GM12864 (cell line): ENCODE data around the gene TARS2.

ENCODE experiments used
- DNase-seq: peaks from one replicate; pipeline ENCODE4 v3.0.0-alpha.2; 2011; ENCODE audit warnings: low read depth
- H3K4me3 ChIP-seq: 2 replicates; pipeline ENCODE4 v1.5.1; 2011; ENCODE audit warnings: mild to moderate bottlenecking, low read depth, low read length, control low read depth
- TF ChIP-seq, protein P1 (sequence below): IDR thresholded peaks from 2 replicates; pipeline ENCODE4 v1.5.1; 2011; ENCODE audit warnings: low read depth, mild to moderate bottlenecking, moderate library complexity, low read length, control low read depth, inconsistent platforms; ENCODE audit errors: missing control alignments

Gene TARS2

DNA sequence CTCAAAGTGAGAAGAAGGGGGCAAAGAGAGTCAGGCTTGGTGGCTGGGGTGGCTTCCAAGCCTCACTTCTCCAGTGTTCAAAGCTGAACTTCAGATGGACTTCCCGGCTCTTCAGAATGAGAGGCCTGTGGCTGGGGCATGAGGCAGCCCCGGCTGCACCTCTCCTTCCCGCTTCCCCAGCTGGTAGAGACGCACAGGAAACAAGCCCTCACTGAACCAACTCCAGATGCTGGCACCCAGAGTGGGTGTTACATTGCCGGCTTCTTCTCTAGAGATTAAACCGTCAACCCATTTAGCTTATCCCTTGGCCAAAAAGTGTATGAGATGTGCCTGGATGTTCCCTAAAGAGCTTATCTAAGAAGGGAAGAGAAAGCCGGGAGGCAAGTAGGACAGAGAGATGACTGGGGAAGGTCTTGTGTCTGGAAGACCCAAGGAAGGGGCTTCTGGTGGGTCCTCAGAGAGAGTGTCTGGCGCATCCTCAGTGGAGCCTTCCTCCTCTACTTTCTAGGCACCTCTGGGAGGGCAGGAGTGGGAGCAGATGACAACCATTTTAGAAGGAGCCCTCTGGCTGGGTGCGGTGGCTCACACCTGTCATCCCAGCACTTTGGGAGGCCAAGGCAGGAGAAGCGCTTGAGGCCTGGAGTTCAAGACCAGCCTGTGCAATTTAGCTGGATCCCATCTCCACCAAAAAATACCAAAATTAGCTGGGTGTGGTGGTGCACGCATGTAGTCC, 64.0 kb downstream of the TARS2 start:
- DNase-seq = no peak
- TF ChIP-seq, protein P1, sequence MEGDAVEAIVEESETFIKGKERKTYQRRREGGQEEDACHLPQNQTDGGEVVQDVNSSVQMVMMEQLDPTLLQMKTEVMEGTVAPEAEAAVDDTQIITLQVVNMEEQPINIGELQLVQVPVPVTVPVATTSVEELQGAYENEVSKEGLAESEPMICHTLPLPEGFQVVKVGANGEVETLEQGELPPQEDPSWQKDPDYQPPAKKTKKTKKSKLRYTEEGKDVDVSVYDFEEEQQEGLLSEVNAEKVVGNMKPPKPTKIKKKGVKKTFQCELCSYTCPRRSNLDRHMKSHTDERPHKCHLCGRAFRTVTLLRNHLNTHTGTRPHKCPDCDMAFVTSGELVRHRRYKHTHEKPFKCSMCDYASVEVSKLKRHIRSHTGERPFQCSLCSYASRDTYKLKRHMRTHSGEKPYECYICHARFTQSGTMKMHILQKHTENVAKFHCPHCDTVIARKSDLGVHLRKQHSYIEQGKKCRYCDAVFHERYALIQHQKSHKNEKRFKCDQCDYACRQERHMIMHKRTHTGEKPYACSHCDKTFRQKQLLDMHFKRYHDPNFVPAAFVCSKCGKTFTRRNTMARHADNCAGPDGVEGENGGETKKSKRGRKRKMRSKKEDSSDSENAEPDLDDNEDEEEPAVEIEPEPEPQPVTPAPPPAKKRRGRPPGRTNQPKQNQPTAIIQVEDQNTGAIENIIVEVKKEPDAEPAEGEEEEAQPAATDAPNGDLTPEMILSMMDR = no peak
- no peak overlapping the region for H3K4me3 ChIP-seq

DNA sequence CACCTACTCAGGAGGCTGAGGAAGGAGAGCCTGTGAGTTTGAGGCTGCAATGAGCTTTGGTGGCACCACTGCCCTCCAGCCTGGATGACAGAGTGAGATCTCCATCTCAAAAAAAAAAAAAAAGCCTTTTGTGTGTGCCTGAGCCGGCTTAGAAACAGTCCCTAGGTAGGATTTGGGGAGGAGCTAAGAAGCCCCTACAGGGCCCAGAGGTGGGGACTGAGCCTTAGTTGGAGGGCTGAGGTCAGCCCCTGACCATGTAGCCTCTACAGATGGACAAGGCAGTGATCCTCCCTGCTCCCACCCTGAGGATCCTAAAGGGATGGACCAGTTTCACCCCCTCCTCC, 64.5 kb downstream of the TARS2 start:
- TF ChIP-seq, protein P1 = no peak
- H3K4me3 ChIP-seq = no peak overlapping the region
- DNase-seq = no peak

DNA sequence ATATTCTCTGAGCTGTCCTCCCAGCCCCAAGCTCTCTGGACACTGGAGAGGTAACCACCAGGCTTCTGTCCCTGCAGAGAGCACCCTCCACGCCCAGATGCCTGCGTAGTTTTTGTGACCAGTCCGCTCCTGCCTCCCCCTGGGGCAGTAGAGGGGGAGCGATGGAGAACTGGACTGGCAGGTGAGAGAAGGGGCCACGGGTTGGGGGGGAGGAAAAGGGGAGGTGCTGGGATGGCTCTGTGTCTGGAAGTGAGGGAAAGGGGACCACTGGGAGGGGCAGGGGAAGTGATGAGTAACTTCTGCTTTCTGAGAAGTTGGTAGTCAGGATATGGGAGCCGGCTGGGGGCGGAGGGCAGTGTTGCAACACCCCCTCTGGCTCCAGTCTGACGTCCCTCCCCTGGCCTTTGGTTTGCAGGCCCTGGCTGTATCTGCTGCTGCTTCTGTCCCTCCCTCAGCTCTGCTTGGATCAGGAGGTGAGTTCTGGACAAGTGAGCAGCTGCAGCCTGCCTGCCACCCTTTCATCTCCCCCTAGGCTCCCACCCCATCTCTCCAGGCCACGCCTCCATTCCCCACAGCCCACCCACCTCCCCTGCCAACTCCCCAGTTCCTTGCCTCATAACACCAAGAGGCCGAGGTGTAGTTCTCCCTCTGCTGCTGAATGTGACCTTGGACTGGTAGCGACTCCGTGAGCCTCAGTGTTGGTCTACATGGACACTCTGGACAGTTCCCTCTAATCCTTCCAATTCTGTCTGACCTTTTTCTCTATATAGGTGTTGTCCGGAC, 65.1 kb downstream of the TARS2 start:
- TF ChIP-seq, protein P1 = no peak
- DNase-seq = no peak
- H3K4me3 ChIP-seq = no peak overlapping the region

DNA sequence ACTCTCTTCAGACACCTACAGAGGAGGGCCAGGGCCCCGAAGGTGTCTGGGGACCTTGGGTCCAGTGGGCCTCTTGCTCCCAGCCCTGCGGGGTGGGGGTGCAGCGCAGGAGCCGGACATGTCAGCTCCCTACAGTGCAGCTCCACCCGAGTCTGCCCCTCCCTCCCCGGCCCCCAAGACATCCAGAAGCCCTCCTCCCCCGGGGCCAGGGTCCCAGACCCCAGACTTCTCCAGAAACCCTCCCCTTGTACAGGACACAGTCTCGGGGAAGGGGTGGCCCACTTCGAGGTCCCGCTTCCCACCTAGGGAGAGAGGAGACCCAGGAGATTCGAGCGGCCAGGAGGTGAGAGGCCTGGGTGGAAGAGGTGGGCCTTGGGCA, 65.7 kb downstream of the TARS2 start:
- H3K4me3 ChIP-seq = no peak overlapping the region
- DNase-seq = no peak
- TF ChIP-seq, protein P1 = no peak

- no peak for DNase-seq
- H3K4me3 ChIP-seq = no peak overlapping the region
- TF ChIP-seq, protein P1 = no peak
Measured at GRCh38 chr1:150553392-150554085, 66.3 kb downstream of the TARS2 start.

DNA sequence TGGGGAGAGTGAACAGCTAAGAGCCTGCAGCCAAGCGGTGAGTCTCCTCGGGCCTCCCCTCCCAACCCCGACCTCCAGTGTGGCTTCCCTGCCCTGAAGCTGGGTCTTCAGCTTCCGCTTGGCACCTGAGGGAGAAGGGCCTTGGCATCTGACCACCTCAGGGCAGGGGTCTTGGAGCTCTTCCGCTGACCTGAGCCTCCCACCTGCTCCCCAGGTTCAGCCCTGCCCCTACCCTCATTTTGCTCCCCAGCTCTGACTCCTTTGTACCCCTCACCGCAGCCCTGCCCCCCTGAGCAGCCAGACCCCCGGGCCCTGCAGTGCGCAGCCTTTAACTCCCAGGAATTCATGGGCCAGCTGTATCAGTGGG, 66.8 kb downstream of the TARS2 start:
- TF ChIP-seq, protein P1 = no peak
- DNase-seq = no peak
- no peak overlapping the region for H3K4me3 ChIP-seq
